K562 (cell line): Measurements from ENCODE around the gene NPM1. TPM values are rescaled to one million over a fixed set of nuclear protein-coding genes. Genes with fewer than 3 reads are reported as not detected.

ENCODE experiments used
- BACH1 ChIP-seq: fragments of 200-800 bp; sonication (Bioruptor generic); IDR thresholded peaks from 2 replicates; pipeline ENCODE4 v1.6.1; 2016; ENCODE audit warnings: missing genetic modification characterization, missing compliant biosample characterization
- BMI1 ChIP-seq: fragments of 150-350 bp; IDR thresholded peaks from 2 replicates; pipeline ENCODE4 v1.6.1; 2014; ENCODE audit warnings: low read length
- CUX1 ChIP-seq: fragments of 200-800 bp; sonication (Bioruptor generic); IDR thresholded peaks from 2 replicates; pipeline ENCODE4 v1.6.1; 2016; ENCODE audit warnings: missing genetic modification characterization, missing compliant biosample characterization
- DDX20 ChIP-seq: fragments of 450-650 bp; IDR thresholded peaks from 2 replicates; pipeline ENCODE4 v1.6.1; 2016; ENCODE audit warnings: missing genetic modification characterization, low read depth, mild to moderate bottlenecking, missing compliant biosample characterization, moderate library complexity
- ESRRA ChIP-seq: fragments of 450-650 bp; IDR thresholded peaks from 2 replicates; pipeline ENCODE4 v1.6.1; 2014; ENCODE audit warnings: low read depth, mild to moderate bottlenecking, moderate library complexity, borderline replicate concordance
- FUS ChIP-seq: fragments of 200-400 bp; formaldehyde crosslinking; optimal IDR thresholded peaks from 2 replicates; pipeline ENCODE3; 2017; ENCODE audit warnings: low read depth, low read length
- HBP1 ChIP-seq: fragments of 450-650 bp; formaldehyde crosslinking; IDR thresholded peaks from 2 replicates; pipeline ENCODE4 v1.4.0; 2022; ENCODE audit warnings: missing genetic modification characterization
- KLF13 ChIP-seq: fragments of 450-650 bp; IDR thresholded peaks from 2 replicates; pipeline ENCODE4 v1.6.1; 2016; ENCODE audit warnings: missing genetic modification characterization, low read depth, mild to moderate bottlenecking, missing compliant biosample characterization, moderate library complexity, borderline replicate concordance
- MCM2 ChIP-seq: fragments of 450-650 bp; IDR thresholded peaks from 2 replicates; pipeline ENCODE4 v1.6.1; 2017; ENCODE audit warnings: low read depth, mild to moderate bottlenecking
- PRDM10 ChIP-seq: fragments of 450-650 bp; IDR thresholded peaks from 2 replicates; pipeline ENCODE4 v1.6.1; 2018; ENCODE audit not compliant: partially characterized antibody
- RBM14 ChIP-seq: fragments of 200-400 bp; formaldehyde crosslinking; IDR thresholded peaks from 2 replicates; pipeline ENCODE4 v1.6.1; 2018; ENCODE audit warnings: low read depth, mild to moderate bottlenecking, low read length, moderate library complexity, borderline replicate concordance; ENCODE audit not compliant: insufficient read depth
- SLC30A9 ChIP-seq: fragments of 250-450 bp; sonication (Bioruptor Pico); IDR thresholded peaks from 2 replicates; pipeline ENCODE4 v1.8.0; 2022; ENCODE audit warnings: mild to moderate bottlenecking, moderate library complexity
- SUPT5H ChIP-seq: fragments of 450-650 bp; IDR thresholded peaks from 2 replicates; pipeline ENCODE4 v1.6.1; 2016
- polyA plus RNA-seq, 8 experiments: library from polyadenylated mRNA; depleted of rRNA in 4 of 8; stranded (reverse) in 5 of 8; unstranded in 3 of 8; fragments of >200 nt; fragmentation: Nextera tagmentation in 2 of 8; fragmentation: Illumina TruSeq in 1 of 8; extraction: Ambion mirVana in 2 of 8; extraction: Trizol in 1 of 8; gene quantifications; 2 replicates each; pipeline versions ENCODE4 v1.2.1 to v1.2.3, GENCODE V29; 2011 to 2014; ENCODE audit warnings: inconsistent platforms in 1 of 8, missing spikeins in 1 of 8
- total RNA-seq, 7 experiments: library from RNA; depleted of rRNA in 6 of 7; stranded (reverse); fragments of >200 nt in 6 of 7; fragmentation: Illumina TruSeq in 2 of 7; extraction: Trizol in 2 of 7; gene quantifications; 2 replicates each; pipeline versions ENCODE4 v1.2.1 to v1.2.3, GENCODE V29; 2011 to 2021; ENCODE audit warnings: low replicate concordance in 1 of 7

The NPM1 gene
- total and polyA plus RNA-seq, 9 of the 15 experiments (the other 6 are each of a cell fraction or from before 2014, with no cell fraction given), result 2,438 to 6,909 (median 5,639) TPM

- TF ChIP-seq PRDM10 (no peak), HBP1 (CRISPR knock-in tag) (no peak), KLF13 (tag) (no peak), SUPT5H (peak; percentile 13), SLC30A9 (CRISPR knock-in tag) (no peak), RBM14 (no peak), CUX1 (no peak), FUS (no peak), DDX20 (tag) (no peak), MCM2 (no peak), BMI1 (no peak), BACH1 (tag) (no peak), ESRRA (no peak)
Measured at GRCh38 chr5:171390883-171391677, 3.4 kb downstream of the NPM1 start (continued).
